Calu3 (cell line): Measurements from ENCODE around the gene PROK2. TPM values are rescaled to one million over a fixed set of nuclear protein-coding genes. Genes with fewer than 3 reads are reported as not detected.

Source experiments
- BruUV-seq: library from RNA; stranded (reverse); fragments of 400-500 nt; replicated peaks from 2 replicates; lab custom pipeline; 2021; lab: Mats Ljungman, UMichigan
- CTCF ChIA-PET: fragments of 300-600 bp; sonication (Branson Sonifier 250); formaldehyde crosslinking; loops from one replicate; lab custom pipeline; 2022; ENCODE audit warnings: antibody characterized with exemption; lab: Charles Lee
- DNase-seq: peaks from one replicate; pipeline ENCODE4 v3.0.0; 2022
- H3K27ac Mint-ChIP-seq: one replicate; pipeline ENCODE4 v1.8.0; 2022; ENCODE audit warnings: mixed read lengths; ENCODE audit not compliant: unreplicated experiment
- H3K27me3 Mint-ChIP-seq: one replicate; pipeline ENCODE4 v1.8.0; 2022; ENCODE audit warnings: mixed read lengths; ENCODE audit not compliant: unreplicated experiment
- H3K36me3 Mint-ChIP-seq: one replicate; pipeline ENCODE4 v1.8.0; 2022; ENCODE audit warnings: mild to moderate bottlenecking, moderate library complexity, mixed read lengths; ENCODE audit not compliant: insufficient read depth, unreplicated experiment
- H3K4me1 Mint-ChIP-seq: one replicate; pipeline ENCODE4 v1.8.0; 2022; ENCODE audit warnings: mild to moderate bottlenecking, low read depth, mixed read lengths; ENCODE audit not compliant: unreplicated experiment
- H3K4me3 Mint-ChIP-seq: one replicate; pipeline ENCODE4 v1.8.0; 2022; ENCODE audit warnings: mild to moderate bottlenecking, low read depth, moderate library complexity, mixed read lengths; ENCODE audit not compliant: unreplicated experiment
- H3K9me3 Mint-ChIP-seq: one replicate; pipeline ENCODE4 v1.8.0; 2022; ENCODE audit warnings: low read depth, mixed read lengths; ENCODE audit not compliant: unreplicated experiment
- CTCF ChIP-seq: fragments of 200-600 bp; IDR thresholded peaks from one replicate; pipeline ENCODE4 v1.8.0; 2022; ENCODE audit warnings: antibody characterized with exemption; ENCODE audit not compliant: unreplicated experiment
- intact Hi-C: fragments of 100-400 bp; cut with micrococcal nuclease; formaldehyde crosslinking; loops from one replicate; pipeline ENCODE4 v1.10.0; 2022; ENCODE audit not compliant: unreplicated experiment
- total RNA-seq: library from RNA; stranded (reverse); gene quantifications from 2 replicates; pipeline ENCODE4 v1.2.3, GENCODE V29; 2022

Gene PROK2
- total RNA-seq, 1 experiment from 2014 or later = not detected

GRCh38 chr3:71817262-71817661, 32.3 kb upstream of the PROK2 start:
- TF ChIP-seq CTCF = no peak
- intact Hi-C loops = no loop called here
- H3K4me3 Mint-ChIP-seq = no peak overlapping the region
- BruUV-seq = no TSS peak
- DNase-seq = no peak
- no peak overlapping the region for H3K27ac Mint-ChIP-seq
- H3K4me1 Mint-ChIP-seq = no peaks in the 10 kb centered on the region
- CTCF ChIA-PET = no interaction called here
- H3K9me3 Mint-ChIP-seq = no peaks in the 10 kb centered on the region
- H3K27me3 Mint-ChIP-seq = no peaks in the 10 kb centered on the region
- H3K36me3 Mint-ChIP-seq = no peaks in the 10 kb centered on the region

- Mint-ChIP-seq H3K4me3 (no peak overlapping the region), H3K9me3 (no peaks in the 10 kb centered on the region), H3K36me3 (no peaks in the 10 kb centered on the region), H3K27ac (no peak overlapping the region), H3K27me3 (no peaks in the 10 kb centered on the region), H3K4me1 (no peaks in the 10 kb centered on the region)
- TF ChIP-seq CTCF = no peak
- no peak for DNase-seq
- BruUV-seq = no TSS peak
- intact Hi-C loops = no loop called here
- CTCF ChIA-PET = no interaction called here
These were observed 31.8 kb upstream of the PROK2 start for GRCh38 chr3:71816767-71817156.

GRCh38 chr3:71815340-71816067, 30.6 kb upstream of the PROK2 start:
- H3K36me3 Mint-ChIP-seq = no peaks in the 10 kb centered on the region
- no peaks in the 10 kb centered on the region for H3K9me3 Mint-ChIP-seq
- CTCF ChIA-PET = interaction anchor here (0.6 kb wide), 1 partner anchor 162 kb away, joined by 3 read pairs; no protein-coding TSS in a partner anchor
- DNase-seq = no peak
- no peak overlapping the region for H3K4me3 Mint-ChIP-seq
- no TSS peak for BruUV-seq
- no peaks in the 10 kb centered on the region for H3K4me1 Mint-ChIP-seq
- H3K27me3 Mint-ChIP-seq = no peaks in the 10 kb centered on the region
- no peak overlapping the region for H3K27ac Mint-ChIP-seq
- TF ChIP-seq CTCF = no peak
- intact Hi-C loops = no loop called here

GRCh38 chr3:71813704-71814103, 28.8 kb upstream of the PROK2 start:
- no TSS peak for BruUV-seq
- CTCF ChIA-PET = no interaction called here
- no peak for DNase-seq

More at GRCh38 chr3:71813704-71814103, 28.8 kb upstream of the PROK2 start:
- H3K27me3 Mint-ChIP-seq = no peaks in the 10 kb centered on the region
- H3K27ac Mint-ChIP-seq = no peak overlapping the region
- no peaks in the 10 kb centered on the region for H3K9me3 Mint-ChIP-seq
- intact Hi-C loops = no loop called here
- no peaks in the 10 kb centered on the region for H3K4me1 Mint-ChIP-seq
- TF ChIP-seq CTCF = no peak
- no peaks in the 10 kb centered on the region for H3K36me3 Mint-ChIP-seq
- H3K4me3 Mint-ChIP-seq = no peak overlapping the region
